Upper lobe of right lung (tissue), 1 donor: ENCODE data around the gene TNS1. TPM values are rescaled to one million over a fixed set of nuclear protein-coding genes. Genes with fewer than 3 reads are reported as not detected.
A peak's percentile ranks its signal among the peaks of the same experiment; 100 is the strongest.

Source experiments
- ATAC-seq: fragments of 200-7000 bp; cut with Tn5 transposase; one replicate; pipeline ENCODE4 v1.9.1; 2020; ENCODE audit warnings: mild to moderate bottlenecking, moderate library complexity
- DNase-seq: peaks from one replicate; pipeline ENCODE4 v3.0.0-alpha.2; 2020
- H3K27ac ChIP-seq: fragments of 200-600 bp; one replicate; pipeline ENCODE4 v1.8.0; 2022
- H3K27me3 ChIP-seq: fragments of 200-600 bp; one replicate; pipeline ENCODE4 v1.8.0; 2022; ENCODE audit warnings: mild to moderate bottlenecking
- H3K36me3 ChIP-seq: fragments of 200-600 bp; one replicate; pipeline ENCODE4 v1.8.0; 2022
- H3K4me1 ChIP-seq: fragments of 200-600 bp; one replicate; pipeline ENCODE4 v1.8.0; 2022
- H3K4me3 ChIP-seq: fragments of 200-600 bp; one replicate; pipeline ENCODE4 v1.8.0; 2022; ENCODE audit warnings: mild to moderate bottlenecking
- H3K9me3 ChIP-seq: fragments of 200-600 bp; one replicate; pipeline ENCODE4 v1.8.0; 2022
- intact Hi-C: fragments of 100-400 bp; cut with DNase I; formaldehyde crosslinking; loops from one replicate; pipeline ENCODE4 v1.11.0; 2022
- total RNA-seq: library from RNA; stranded (reverse); fragmentation: NEBNext Ultra II Directional; extraction: Animal tissue kit (Norgen Biotek cat#: 25700); gene quantifications from one replicate; pipeline ENCODE4 v1.2.1, GENCODE V29; 2021
- TF ChIP-seq, protein P1 (sequence below): fragments of 200-600 bp; IDR thresholded peaks from one replicate; pipeline ENCODE4 v1.8.0; 2022; ENCODE audit warnings: antibody characterized with exemption
- donor health status: DM: no; HTN: yes; CAD: no; lungs with severe emphysema.

TNS1 gene
- total RNA-seq, 1 donor from 2014 or later: 669 TPM

DNA sequence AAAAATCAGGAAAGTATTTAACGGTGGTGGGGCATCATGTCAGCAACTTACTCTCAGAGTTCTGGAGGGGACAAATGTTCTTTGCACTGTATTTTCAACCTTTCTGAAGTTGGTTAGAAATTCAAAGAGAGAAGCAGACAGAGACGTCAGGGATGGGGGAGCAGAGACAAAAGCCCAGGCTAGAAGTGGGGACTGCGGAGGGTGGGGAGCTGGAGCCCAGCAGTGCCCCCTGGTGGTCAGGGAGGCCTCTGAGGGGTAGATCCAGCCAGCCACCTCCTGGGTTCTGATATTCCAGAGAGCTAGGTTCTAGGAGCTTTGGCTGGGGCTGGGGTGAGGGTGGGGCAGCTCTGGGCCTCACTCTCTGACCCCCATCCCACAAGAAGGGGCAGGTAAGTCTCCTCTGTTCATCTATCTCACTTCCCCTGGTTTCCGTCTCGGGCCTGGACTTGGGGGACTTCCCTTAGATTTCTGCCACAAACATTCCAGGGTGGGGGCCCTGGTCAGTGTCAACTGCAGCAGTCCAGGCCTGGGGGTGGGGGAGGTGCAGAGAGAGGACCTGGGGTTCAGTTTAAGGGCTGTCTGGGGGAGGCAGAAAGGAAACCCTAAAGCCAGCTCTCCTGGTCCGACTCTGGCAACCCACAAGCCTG, 8.9 kb downstream of the TNS1 start:
- H3K36me3 ChIP-seq: no peaks in the 10 kb centered on the region
- no peaks in the 10 kb centered on the region for H3K9me3 ChIP-seq
- ATAC-seq: peak; percentile 77
- H3K4me1 ChIP-seq: peaks cover 28% of the 10 kb centered on the region
- intact Hi-C loops: loop anchor here (10.0 kb wide), 1 partner anchor 109 kb away; no protein-coding TSS in a partner anchor
- TF ChIP-seq, protein P1, sequence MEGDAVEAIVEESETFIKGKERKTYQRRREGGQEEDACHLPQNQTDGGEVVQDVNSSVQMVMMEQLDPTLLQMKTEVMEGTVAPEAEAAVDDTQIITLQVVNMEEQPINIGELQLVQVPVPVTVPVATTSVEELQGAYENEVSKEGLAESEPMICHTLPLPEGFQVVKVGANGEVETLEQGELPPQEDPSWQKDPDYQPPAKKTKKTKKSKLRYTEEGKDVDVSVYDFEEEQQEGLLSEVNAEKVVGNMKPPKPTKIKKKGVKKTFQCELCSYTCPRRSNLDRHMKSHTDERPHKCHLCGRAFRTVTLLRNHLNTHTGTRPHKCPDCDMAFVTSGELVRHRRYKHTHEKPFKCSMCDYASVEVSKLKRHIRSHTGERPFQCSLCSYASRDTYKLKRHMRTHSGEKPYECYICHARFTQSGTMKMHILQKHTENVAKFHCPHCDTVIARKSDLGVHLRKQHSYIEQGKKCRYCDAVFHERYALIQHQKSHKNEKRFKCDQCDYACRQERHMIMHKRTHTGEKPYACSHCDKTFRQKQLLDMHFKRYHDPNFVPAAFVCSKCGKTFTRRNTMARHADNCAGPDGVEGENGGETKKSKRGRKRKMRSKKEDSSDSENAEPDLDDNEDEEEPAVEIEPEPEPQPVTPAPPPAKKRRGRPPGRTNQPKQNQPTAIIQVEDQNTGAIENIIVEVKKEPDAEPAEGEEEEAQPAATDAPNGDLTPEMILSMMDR: peak; percentile 78
- H3K27ac ChIP-seq: peak overlapping the region; percentile 6
- peak; percentile 83 for DNase-seq
- H3K27me3 ChIP-seq: no peaks in the 10 kb centered on the region
- H3K4me3 ChIP-seq: no peak overlapping the region

DNA sequence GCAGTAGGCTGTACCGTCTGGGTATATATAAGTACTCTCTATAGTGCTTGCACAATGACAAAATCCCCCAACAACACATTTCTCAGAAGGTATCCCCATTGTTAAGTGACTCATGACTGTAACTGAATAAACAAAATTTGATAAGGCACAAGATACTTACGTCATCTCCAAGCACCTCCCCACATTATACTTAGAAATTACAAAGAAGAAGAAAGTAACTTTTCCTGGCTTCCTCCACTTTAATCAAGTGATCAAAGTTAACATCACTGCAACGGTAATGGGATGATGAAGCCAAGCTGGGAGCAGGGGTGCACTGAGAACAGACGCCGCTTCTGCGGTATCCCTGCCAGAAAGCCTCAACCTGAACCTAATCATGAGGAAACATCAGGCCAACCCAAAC, 9.7 kb downstream of the TNS1 start:
- H3K4me1 ChIP-seq: peaks cover 36% of the 10 kb centered on the region
- H3K27ac ChIP-seq: no peak overlapping the region
- no peak overlapping the region for H3K4me3 ChIP-seq
- ATAC-seq (no peak), DNase-seq (no peak)
- no peaks in the 10 kb centered on the region for H3K36me3 ChIP-seq
- H3K27me3 ChIP-seq: no peaks in the 10 kb centered on the region
- no peaks in the 10 kb centered on the region for H3K9me3 ChIP-seq
- intact Hi-C loops: loop anchor here (10.0 kb wide), 1 partner anchor 108 kb away; no protein-coding TSS in a partner anchor
- TF ChIP-seq, protein P1: no peak

DNA sequence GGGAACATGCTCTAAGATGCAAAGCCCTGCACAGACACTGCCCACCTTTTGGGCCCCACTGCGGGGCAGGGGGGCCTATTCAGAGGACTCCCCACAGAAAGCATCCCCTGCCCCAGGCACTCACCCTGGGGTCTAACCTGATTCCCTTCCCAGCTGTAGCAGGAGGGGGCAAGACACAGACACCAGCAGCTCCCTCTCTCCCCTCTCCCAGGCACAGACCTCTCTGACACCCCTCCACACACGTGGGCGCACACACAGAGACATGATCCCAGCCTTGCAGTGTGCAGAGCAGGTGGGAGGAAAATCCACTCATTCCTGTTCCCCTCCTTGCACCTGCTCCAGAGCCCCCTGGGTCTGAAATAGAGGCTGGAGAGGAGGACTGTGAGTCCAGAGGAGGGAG, 10.7 kb downstream of the TNS1 start:
- intact Hi-C loops: loop anchor here (10.0 kb wide), 1 partner anchor 107 kb away; no protein-coding TSS in a partner anchor
- H3K27me3 ChIP-seq: no peaks in the 10 kb centered on the region
- no peak overlapping the region for H3K4me3 ChIP-seq
- no peak for ATAC-seq
- H3K36me3 ChIP-seq: no peaks in the 10 kb centered on the region
- peaks cover 44% of the 10 kb centered on the region for H3K4me1 ChIP-seq
- H3K27ac ChIP-seq: no peak overlapping the region
- H3K9me3 ChIP-seq: no peaks in the 10 kb centered on the region
- DNase-seq: peak; percentile 45
- TF ChIP-seq, protein P1: no peak

DNA sequence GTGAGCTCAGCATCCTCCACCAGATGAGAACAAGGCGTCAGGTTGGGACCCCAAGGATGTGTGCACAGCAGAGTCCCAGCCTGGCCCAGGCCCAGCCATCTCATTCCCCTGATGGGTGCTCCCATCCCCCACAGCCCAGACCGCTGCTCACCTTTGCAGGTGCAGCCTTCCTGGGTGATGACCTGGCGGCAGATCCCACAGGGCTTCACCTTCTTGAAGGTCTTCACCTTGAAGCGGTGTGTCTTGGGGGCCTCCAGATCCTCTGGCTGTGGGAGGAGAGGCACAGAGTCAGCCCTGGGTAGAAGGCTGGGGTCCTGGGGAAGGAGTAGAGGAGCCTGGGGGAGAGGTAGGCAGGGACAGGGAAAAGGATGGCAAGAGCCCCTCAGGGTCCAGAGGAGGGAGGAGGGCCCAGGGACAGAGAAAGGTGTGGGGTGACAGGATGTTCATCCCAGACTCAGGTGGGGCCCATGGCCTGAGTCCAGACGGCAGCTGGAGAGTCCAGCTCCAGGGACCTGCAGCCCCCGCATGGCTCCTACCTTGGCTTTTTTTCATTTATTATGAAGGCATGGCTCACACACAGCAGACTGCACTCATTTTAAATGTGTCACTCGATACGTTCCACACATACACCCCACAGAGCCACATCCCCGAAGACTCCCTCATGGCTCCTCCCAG, 11.9 kb downstream of the TNS1 start:
- intact Hi-C loops: loop anchor here (10.0 kb wide), 1 partner anchor 106 kb away; no protein-coding TSS in a partner anchor
- peak; percentile 53 for DNase-seq
- H3K4me1 ChIP-seq: peaks cover 41% of the 10 kb centered on the region
- no peak overlapping the region for H3K27ac ChIP-seq
- TF ChIP-seq, protein P1: no peak
- no peaks in the 10 kb centered on the region for H3K9me3 ChIP-seq
- ATAC-seq: no peak
- H3K4me3 ChIP-seq: no peak overlapping the region
- H3K36me3 ChIP-seq: no peaks in the 10 kb centered on the region
- no peaks in the 10 kb centered on the region for H3K27me3 ChIP-seq

DNA sequence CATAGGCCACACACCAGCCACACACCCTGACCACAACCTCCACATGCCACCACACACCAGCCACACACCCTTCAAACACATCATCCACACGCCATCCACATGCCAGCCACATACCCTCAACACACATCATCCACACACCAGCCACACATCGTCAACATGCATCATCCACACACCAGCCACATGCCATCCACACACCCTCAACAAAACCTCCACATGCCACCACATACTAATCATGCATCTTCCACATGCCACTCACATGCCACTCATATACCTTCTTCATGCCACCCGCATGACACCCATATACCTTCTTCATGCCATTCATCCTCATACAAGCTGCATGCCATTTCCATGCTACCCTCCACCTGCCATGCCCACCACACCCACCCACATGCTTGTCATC, 12.4 kb downstream of the TNS1 start:
- ATAC-seq: no peak
- peaks cover 35% of the 10 kb centered on the region for H3K4me1 ChIP-seq

More for the DNA sequence above, 12.4 kb downstream of the TNS1 start:
- TF ChIP-seq, protein P1: no peak
- Histone ChIP-seq H3K27me3 (no peaks in the 10 kb centered on the region), H3K9me3 (no peaks in the 10 kb centered on the region), H3K27ac (no peak overlapping the region), H3K4me3 (no peak overlapping the region), H3K36me3 (no peaks in the 10 kb centered on the region)
- intact Hi-C loops: loop anchor here (10.0 kb wide), 1 partner anchor 106 kb away; no protein-coding TSS in a partner anchor
- DNase-seq: no peak
